Stimulated activated CD4-positive, alpha-beta T cell treated with anti-CD3 and anti-CD28 coated beads, Interleukin-15, amount 100 ng/mL, for 24 hours (primary cell): Measurements from ENCODE around the gene SLC29A1.

Experiments used
- DNase-seq: peaks from one replicate; pipeline ENCODE4 v3.0.0-alpha.2; 2020

The SLC29A1 gene

GRCh38 chr6:44256775-44257024 is 33.3 kb downstream of the SLC29A1 start:
- DNase-seq, result no peak

DNA sequence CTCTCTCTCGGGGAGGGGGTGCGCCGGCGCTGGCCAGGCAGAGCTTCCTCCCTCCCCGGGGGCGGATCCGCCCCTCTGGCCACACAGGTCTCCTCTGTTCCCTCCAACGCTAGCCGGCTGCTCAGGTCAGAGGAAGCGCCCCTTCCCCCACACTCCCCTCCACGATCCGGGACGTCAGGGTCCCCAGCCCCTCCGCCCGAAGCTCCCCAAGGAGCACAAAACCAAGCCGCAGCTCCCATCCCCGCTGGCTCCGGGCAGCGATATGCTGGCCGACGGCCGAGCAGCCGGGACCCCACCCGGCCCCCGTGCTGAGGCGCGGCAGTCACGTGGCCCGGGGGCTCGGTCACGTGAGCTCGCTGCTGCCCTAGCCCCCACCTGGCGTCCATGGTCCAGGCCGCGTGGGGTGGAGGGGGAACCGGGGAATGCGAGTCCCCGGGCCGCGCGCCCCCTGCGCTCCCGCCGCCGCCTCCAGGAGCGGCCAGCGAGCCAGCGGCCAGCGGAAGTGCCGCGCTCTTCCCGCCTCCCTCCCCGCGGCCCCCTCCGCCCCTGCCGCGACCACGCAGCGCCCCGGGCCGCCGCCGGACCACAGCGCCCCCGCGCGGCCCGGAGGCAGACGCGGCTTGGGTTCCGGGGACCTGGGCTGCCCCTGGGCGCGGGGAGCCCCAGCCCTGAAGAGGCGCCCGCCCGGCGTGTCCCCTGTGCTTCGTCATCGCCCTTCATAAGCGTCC is 33.8 kb downstream of the SLC29A1 start, which contains the start of gene SLC35B2:
Gene SLC35B2 (minus strand): TSS at position 504 of the 728 bp plus-strand sequence. CDS start 118 bp downstream, at position 386.
- DNase-seq, result peak; percentile 80

- no peak for DNase-seq
Measured at GRCh38 chr6:44257753-44258324, 34.4 kb downstream of the SLC29A1 start.

- no peak for DNase-seq
Measured at GRCh38 chr6:44258325-44258863, 35.0 kb downstream of the SLC29A1 start.

DNA sequence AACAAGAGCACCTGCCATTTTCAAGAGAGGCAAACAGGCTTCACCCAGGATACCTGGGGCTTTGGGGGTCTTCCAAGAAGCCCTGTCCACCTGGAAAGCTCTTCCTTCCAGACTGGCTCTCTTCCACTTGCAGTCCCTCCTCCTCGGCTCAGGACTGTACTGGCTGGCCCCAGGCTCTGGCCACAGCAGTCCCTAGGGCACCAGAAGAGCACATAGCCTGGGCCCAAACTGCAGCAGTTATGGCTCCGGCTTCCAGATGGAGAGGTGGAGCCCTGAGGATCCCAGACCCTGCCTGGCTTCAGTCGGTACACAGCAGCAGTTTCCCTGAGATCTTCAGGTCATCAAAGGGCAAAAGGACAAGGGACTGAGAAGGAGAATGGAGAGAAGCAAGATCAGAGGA is 35.5 kb downstream of the SLC29A1 start:
- DNase-seq, result no peak

- no peak for DNase-seq
Measured at GRCh38 chr6:44260011-44260410, 36.6 kb downstream of the SLC29A1 start.

DNA sequence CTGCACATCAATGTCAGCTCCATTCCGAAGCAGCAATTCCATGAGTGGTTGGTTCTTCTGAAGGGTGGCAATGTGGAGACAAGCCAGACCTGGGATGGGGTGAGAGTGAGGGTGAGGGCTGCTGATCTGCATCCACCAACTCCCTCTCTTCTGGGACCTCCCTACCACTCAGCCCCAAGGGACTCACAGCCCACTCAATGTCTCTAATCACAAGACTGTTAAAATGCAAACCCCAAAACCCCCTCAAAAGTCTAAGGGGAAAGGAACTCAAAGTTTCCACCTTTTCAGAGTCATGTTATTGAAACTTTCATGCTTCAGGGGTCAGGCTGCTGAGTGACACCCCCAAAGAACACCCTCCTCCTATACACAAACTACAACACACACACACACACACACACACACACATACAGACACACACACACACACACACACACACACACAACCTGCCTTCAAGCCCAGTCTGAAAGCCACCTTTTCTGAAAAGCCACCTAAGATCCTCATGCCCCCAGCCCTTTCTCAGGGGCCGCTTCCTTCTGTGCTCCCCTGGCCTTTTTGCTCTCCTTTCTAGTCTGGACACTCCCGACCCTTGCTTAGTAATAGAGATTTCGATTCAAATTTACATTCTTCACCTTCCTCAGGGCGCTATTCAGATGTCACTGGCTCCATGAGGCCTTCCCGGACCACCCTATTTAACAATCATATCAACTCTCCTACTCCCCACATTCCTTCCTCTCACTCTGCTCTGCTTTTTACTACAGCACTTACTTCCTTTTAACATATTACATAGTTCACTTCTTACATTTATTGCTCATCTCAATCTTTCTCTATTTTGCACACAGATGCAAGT is 37.3 kb downstream of the SLC29A1 start:
- DNase-seq, result no peak

- DNase-seq, result no peak
Measured at GRCh38 chr6:44261581-44261980, 38.2 kb downstream of the SLC29A1 start.

GRCh38 chr6:44262467-44263353 is 39.3 kb downstream of the SLC29A1 start:
- no peak for DNase-seq

DNA sequence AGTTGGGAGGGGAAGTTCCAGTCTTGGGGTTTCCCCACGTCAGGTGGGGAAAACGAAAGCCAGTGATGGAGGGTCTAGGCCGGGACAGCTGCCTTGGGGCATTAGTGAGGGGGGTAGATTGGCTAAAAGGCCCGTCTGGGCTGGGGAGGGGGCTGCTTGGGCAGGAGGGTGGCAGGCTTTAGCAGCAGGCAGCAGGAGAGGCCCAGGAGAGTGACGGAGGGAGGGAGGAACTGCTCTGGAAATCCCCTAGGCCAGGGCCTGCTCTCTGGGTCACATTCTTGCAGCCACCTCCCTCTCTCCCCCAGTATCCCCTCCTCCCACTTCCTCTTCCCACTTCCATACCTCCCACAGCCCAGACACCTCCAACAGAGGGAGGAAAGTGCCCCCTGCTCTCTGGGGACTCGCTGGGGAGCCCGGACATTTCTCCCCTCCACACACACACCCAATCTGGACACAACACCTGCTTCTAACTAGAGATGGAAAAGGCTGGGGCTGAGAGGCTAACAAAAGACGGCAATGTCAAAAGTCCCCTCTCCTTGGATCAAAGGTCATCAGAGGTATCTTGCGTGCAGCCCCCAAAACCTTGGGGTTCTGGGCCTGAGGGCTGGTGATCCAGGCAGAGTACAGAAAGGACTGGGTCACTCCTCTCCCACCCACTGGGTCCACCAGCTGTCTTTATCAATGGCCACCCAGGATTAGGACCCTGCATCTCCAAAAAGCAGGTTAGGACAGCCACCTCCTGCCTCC is 40.1 kb downstream of the SLC29A1 start:
- peak; percentile 55 for DNase-seq

DNA sequence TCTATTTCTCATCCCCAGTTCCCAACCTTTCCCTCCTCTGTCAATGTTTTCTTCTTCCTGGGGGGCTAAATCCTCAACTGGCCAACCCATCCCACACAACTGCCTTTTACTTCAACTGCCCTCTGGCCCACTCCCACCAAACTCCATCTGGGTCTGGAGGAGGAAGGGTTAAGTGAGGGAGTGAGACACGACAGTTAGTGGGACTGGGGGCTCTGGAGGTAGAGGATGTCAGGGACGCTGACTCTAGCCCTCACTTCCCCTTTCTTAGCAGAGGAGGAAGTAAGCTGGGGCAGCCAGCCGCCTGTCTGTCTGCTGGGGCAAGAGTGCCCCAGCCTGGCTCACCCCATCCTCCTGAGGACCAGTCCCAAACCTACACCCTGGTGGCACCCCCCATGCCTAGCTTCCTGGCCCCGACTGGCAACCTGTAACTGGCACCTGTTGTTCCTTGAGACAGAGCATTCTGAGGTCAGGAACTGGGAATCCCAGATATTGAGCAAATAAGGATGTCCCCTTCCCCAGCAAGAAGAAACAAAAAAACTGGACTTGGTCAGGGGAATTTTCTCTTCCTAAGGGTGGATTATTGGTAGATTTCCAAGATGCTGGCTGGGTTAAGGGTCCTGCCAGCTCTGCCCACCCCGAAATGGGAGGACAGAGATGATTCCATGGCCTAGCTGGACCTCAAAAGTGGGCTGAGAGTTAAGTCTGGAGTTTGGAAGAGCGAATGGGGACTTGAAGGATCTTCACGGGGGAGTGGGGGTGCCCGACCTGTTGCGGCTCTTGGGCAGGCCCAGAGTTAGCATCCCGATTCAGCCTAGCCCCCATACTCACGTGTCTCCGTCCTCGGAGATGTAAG is 41.0 kb downstream of the SLC29A1 start:
- DNase-seq, result peak; percentile 59

DNA sequence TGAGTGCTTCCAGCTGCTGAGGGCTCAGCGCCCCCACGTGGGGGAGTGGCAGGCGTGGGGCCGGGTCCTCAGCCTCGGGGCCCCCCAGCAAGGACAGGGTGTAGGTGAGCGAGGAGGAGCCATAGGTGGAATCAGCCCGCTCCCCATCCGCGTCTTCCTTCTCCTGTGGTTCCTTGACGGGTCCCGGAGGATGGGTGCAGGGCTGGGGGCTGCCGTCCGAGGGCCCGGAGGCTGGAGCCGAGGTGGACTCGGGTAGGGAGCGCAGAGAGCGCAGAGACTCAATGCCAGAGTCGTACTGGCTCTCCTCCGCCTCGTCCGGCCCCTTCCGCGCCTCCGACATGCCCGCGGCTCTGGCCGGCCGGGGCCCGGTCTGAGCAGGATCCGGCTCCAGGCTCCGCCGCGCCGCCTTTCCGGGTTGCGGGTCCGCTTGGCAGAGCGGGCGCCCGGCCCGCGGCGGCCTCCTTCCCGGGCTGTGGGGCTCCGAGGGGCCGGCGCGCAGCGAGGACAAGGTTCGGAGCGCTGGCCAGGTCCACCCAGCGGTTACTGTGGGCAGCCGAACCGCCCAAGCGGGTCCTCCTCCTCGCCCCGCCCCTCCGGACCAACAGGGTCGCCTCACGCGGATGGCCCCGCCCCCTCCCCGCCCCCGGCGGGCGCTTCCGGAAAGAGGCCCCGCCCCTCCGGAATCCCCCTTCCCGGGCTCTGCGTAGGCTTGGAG is 41.8 kb downstream of the SLC29A1 start, which contains the start of gene NFKBIE:
Gene NFKBIE (minus strand): TSS at position 545 of the 715 bp plus-strand sequence. CDS start 205 bp downstream, at position 340.
- peak; percentile 95 for DNase-seq

GRCh38 chr6:44265722-44266233 is 42.4 kb downstream of the SLC29A1 start:
- DNase-seq, result no peak

- DNase-seq, result no peak
Measured at GRCh38 chr6:44266347-44266746, 43.0 kb downstream of the SLC29A1 start.

GRCh38 chr6:44267252-44267651 is 43.9 kb downstream of the SLC29A1 start:
- DNase-seq, result no peak

GRCh38 chr6:44268095-44268628 is 44.8 kb downstream of the SLC29A1 start:
- peak; percentile 72 for DNase-seq

- no peak for DNase-seq
Measured at GRCh38 chr6:44269178-44269920, 46.0 kb downstream of the SLC29A1 start.

- DNase-seq, result no peak
Measured at GRCh38 chr6:44269921-44270525, 46.6 kb downstream of the SLC29A1 start, which contains the start of gene TMEM151B. TSS of gene TMEM151B (plus strand) at chr6:44270450. CDS start at chr6:44270743, 293 bp downstream.
